ENCODE measurements around the gene MBNL1. TPM values are rescaled to one million over a fixed set of nuclear protein-coding genes. Genes with fewer than 3 reads are reported as not detected.
A peak's percentile ranks its signal among the peaks of the same experiment; 100 is the strongest.

The MBNL1 gene
- total RNA-seq, 2 donors from 2014 or later: 199 to 327 TPM

DNA sequence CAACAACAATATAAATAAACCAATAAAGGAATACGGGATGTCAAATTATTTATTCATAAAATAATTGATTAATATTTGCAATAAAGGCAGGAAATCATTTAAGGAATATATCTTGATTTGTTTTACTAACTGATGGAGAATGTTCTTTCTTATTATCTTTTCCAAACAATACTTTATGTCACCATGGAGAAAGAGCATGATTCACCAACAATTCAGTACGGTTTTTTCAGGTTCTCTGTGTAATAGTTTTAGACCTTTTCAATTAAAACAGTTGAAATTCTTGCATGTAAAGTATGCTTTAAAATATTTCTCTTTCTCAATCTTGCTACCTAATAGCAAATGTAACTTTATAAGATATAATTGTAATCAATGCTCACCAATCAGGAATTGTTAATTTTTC lies 41.7 kb upstream of the MBNL1 start:
- H3K36me3 ChIP-seq: no peaks in the 10 kb centered on the region
- H3K27me3 ChIP-seq: no peaks in the 10 kb centered on the region
- peaks cover 0 to 7% of the 10 kb centered on the region in 2 donors for H3K4me1 ChIP-seq
- H3K9me3 ChIP-seq: no peaks in the 10 kb centered on the region
- no peak for DNase-seq (ENCODE audit: low spot score)
- TF ChIP-seq, protein P1, sequence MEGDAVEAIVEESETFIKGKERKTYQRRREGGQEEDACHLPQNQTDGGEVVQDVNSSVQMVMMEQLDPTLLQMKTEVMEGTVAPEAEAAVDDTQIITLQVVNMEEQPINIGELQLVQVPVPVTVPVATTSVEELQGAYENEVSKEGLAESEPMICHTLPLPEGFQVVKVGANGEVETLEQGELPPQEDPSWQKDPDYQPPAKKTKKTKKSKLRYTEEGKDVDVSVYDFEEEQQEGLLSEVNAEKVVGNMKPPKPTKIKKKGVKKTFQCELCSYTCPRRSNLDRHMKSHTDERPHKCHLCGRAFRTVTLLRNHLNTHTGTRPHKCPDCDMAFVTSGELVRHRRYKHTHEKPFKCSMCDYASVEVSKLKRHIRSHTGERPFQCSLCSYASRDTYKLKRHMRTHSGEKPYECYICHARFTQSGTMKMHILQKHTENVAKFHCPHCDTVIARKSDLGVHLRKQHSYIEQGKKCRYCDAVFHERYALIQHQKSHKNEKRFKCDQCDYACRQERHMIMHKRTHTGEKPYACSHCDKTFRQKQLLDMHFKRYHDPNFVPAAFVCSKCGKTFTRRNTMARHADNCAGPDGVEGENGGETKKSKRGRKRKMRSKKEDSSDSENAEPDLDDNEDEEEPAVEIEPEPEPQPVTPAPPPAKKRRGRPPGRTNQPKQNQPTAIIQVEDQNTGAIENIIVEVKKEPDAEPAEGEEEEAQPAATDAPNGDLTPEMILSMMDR (IDR thresholded peaks at IDR 0.05): no peak
- no peak overlapping the region for H3K4me3 ChIP-seq
- H3K27ac ChIP-seq: no peak overlapping the region

DNA sequence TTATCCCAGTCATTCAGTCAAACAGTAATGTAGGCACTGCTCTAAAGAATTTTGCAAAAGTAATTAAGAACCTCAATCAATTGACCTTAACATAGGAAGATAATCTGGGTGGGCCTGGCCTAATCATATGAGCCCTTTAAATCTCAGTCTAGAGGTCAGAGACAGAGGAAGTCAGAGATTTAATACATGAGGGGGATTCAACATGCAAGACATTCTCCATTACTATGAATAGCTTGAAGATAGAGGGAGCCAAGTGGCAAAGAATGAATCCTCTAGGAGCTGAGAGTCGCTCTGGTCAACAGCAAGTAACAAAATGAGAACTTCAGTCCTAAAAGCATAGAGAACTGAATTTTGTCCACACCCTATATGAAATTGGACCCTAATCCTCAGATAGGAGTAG lies 39.0 kb upstream of the MBNL1 start:
- no peak for DNase-seq (ENCODE audit: low spot score)
- H3K4me3 ChIP-seq: no peak overlapping the region
- H3K36me3 ChIP-seq: no peaks in the 10 kb centered on the region
- TF ChIP-seq, protein P1 (IDR thresholded peaks at IDR 0.05): peak; percentile 16 to 60
- H3K27ac ChIP-seq: no peak overlapping the region
- no peaks in the 10 kb centered on the region for H3K27me3 ChIP-seq
- no peaks in the 10 kb centered on the region for H3K4me1 ChIP-seq
- H3K9me3 ChIP-seq: no peaks in the 10 kb centered on the region

DNA sequence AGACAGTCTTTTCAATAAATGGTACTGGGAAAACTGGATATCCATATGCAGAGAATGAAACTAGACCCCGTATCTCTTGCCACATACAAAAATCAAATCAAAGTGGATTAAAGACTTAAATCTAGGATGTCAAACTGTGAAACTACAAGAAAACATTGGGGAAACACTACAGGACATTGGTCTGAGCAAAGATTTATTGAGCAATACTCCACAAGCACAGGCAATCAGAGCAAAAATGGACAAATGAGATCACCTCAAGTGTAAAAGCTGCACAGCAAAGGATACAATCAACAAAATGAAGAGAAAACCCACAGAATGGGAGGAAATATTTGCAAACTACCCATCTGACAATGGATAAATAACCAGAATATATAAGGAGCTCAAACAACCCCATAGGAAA lies 38.4 kb upstream of the MBNL1 start:
- Histone ChIP-seq H3K9me3 (no peaks in the 10 kb centered on the region), H3K27ac (no peak overlapping the region), H3K4me3 (no peak overlapping the region), H3K4me1 (no peaks in the 10 kb centered on the region), H3K36me3 (no peaks in the 10 kb centered on the region), H3K27me3 (no peaks in the 10 kb centered on the region)
- no peak for DNase-seq (ENCODE audit: low spot score)
- TF ChIP-seq, protein P1 (IDR thresholded peaks at IDR 0.05): no peak

DNA sequence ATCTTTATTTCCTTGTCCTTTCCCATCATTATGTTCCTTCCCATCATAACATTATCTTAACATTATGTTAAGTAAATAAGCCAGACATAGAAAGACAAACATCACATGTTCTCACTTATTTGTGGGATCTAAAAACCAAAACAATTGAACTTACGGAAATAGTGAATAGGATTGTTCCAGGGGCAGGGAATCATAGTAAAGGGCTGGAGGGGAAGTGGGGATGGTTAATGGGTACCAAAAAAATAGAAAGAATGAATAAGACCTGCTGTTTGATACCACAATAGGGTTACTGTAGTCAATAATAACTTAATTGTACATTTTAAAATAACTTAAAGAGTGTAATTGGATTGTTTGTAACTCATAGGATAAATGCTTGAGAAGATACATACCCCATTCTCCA lies 36.7 kb upstream of the MBNL1 start:
- Histone ChIP-seq H3K9me3 (no peaks in the 10 kb centered on the region), H3K27me3 (no peaks in the 10 kb centered on the region), H3K4me1 (no peaks in the 10 kb centered on the region), H3K4me3 (no peak overlapping the region), H3K27ac (no peak overlapping the region), H3K36me3 (no peaks in the 10 kb centered on the region)
- DNase-seq (ENCODE audit: low spot score): no peak
- TF ChIP-seq, protein P1 (IDR thresholded peaks at IDR 0.05): no peak

DNA sequence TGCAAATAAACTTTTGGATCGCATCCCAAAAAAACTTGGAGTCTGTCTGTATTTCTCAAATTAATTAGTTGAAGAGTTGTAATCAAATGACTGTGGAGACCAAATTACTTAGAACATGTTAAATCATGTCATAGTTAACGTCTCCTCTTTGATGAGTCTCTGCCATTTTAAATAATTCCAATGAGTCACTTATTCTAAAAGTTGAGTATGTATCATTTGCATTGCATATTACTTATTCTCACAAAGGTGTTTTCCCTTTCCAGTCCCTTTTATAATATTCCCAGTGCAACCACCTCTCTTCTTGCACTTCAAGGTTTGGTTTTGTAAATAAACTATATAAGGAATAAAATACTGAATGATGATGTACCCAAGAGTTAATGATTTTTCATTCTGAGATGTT lies 36.0 kb upstream of the MBNL1 start:
- no peaks in the 10 kb centered on the region for H3K9me3 ChIP-seq
- H3K36me3 ChIP-seq: no peaks in the 10 kb centered on the region
- DNase-seq (ENCODE audit: low spot score): no peak
- H3K27ac ChIP-seq: no peak overlapping the region
- no peaks in the 10 kb centered on the region for H3K4me1 ChIP-seq
- TF ChIP-seq, protein P1 (IDR thresholded peaks at IDR 0.05): no peak
- no peak overlapping the region for H3K4me3 ChIP-seq
- no peaks in the 10 kb centered on the region for H3K27me3 ChIP-seq

DNA sequence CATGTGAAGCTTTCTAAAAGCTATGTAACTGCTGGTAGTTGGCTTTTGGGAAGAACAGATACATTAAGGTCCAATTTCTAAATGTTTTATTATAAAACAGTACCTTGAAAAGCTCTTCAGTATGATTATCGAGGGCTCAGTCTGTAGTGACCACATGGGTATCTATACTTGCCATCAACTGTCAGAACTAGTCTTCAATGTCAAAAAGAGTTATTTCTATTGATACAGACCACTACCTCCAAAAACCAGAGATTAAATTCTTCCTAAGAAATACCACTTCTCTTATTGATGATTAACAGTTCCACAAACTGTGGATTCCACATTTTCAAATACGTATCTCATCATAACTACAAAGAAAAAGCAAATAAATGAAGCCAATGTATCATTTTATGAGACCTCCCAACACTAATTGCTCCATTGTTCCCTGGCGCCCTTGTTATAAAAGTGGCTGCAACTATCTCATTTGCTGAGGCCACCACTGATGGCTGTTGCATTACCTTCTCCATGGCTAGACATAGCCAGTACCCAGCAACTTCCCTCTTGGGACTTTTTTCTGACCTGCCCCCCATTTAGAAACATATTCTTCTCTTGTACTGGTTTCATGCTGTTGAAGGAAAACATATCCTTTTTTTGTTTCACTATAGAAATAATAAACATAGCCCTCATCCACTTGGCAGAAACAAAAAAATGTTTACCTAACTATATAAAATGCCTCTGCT lies 33.9 kb upstream of the MBNL1 start:
- Histone ChIP-seq H3K4me3 (no peak overlapping the region), H3K27ac (no peak overlapping the region), H3K9me3 (no peaks in the 10 kb centered on the region), H3K36me3 (no peaks in the 10 kb centered on the region), H3K4me1 (no peaks in the 10 kb centered on the region), H3K27me3 (no peaks in the 10 kb centered on the region)
- TF ChIP-seq, protein P1 (IDR thresholded peaks at IDR 0.05): no peak
- DNase-seq (ENCODE audit: low spot score): no peak

All from right atrium auricular region (tissue), 2 donors.